A549 treated with GW870086 at 1 μM for 4 hours (cell line): ENCODE measurements around the gene TBC1D10B. TPM values are rescaled to one million over a fixed set of nuclear protein-coding genes. Genes with fewer than 3 reads are reported as not detected.

Experiments
- total RNA-seq: library from RNA; stranded (reverse); fragments of 200-300 nt; extraction: Qiagen RNA extraction; gene quantifications from 5 replicates; pipeline ENCODE4 v1.2.3, GENCODE V29; 2022; ENCODE audit warnings: low read depth

The TBC1D10B gene
- total RNA-seq, result 23.3 to 30.4 TPM (median 27.7 TPM) in 5 replicates

GRCh38 chr16:30370456-30371247, at the start of gene TBC1D10B:
Gene TBC1D10B (minus strand): TSS chr16:30370494. CDS start chr16:30370183, 311 bp downstream.

GRCh38 chr16:30407102-30407803, 37.0 kb upstream of the TBC1D10B start, which contains the start of gene ZNF771:
Gene ZNF771 (plus strand): TSS chr16:30407606. CDS start chr16:30408054, 448 bp downstream.

GRCh38 chr16:30395155-30395991, 25.1 kb upstream of the TBC1D10B start, which contains the start of gene ZNF48:
Gene ZNF48 (plus strand): TSS chr16:30395420. CDS start chr16:30395795, 375 bp downstream.

GRCh38 chr16:30382111-30382881, 12.0 kb upstream of the TBC1D10B start, which contains the start of gene SEPTIN1:
Gene SEPTIN1 (minus strand): TSS chr16:30382561. CDS start chr16:30382542, 19 bp downstream.

GRCh38 chr16:30374538-30374937, 4.2 kb upstream of the TBC1D10B start, which contains the start of gene MYL11:
Gene MYL11 (plus strand): TSS chr16:30374802. CDS start chr16:30374858, 56 bp downstream.

GRCh38 chr16:30355144-30355953, 14.9 kb downstream of the TBC1D10B start, which contains the start of gene CD2BP2:
Gene CD2BP2 (minus strand): TSS chr16:30355308. CDS start chr16:30354681, 627 bp downstream.

Other genes with a start within 250 kb of the TBC1D10B start
- 32.6 to 35.7 TPM (median 33.8 TPM) in 5 replicates for gene MAPK3, start 247.3 kb downstream of the TBC1D10B start, total RNA-seq
- 2.2 to 4.3 TPM (median 3.7 TPM) in 5 replicates for gene CORO1A, start 186.9 kb downstream of the TBC1D10B start, total RNA-seq
- 156 to 240 TPM (median 209 TPM) in 5 replicates for gene BOLA2B, start 176.8 kb downstream of the TBC1D10B start, total RNA-seq
- 7.0 to 14.1 TPM (median 8.1 TPM) in 5 replicates for gene SLX1A, start 176.6 kb downstream of the TBC1D10B start, total RNA-seq
- 5.6 to 8.7 TPM (median 7.3 TPM) in 5 replicates for gene SULT1A3, start 171.2 kb downstream of the TBC1D10B start, total RNA-seq
- gene NPIPB13, start 122.0 kb downstream of the TBC1D10B start, total RNA-seq, result 0.86 to 3.0 TPM (median 2.1 TPM) in 5 replicates
- 59.5 to 68.2 TPM (median 64.0 TPM) in 5 replicates for gene CD2BP2, start 15.2 kb downstream of the TBC1D10B start, total RNA-seq
- gene MYL11, start 4.3 kb upstream of the TBC1D10B start, total RNA-seq, result 0.51 TPM in 1 of 5 replicates, not detected in the others
- 1.1 to 2.0 TPM (median 1.6 TPM) in 5 replicates for gene SEPTIN1, start 12.1 kb upstream of the TBC1D10B start, total RNA-seq
- gene ZNF48, start 24.9 kb upstream of the TBC1D10B start, total RNA-seq, result 11.2 to 15.5 TPM (median 12.8 TPM) in 5 replicates
- 3.5 to 6.1 TPM (median 5.2 TPM) in 5 replicates for gene ZNF771, start 37.1 kb upstream of the TBC1D10B start, total RNA-seq
- 101 to 138 TPM (median 133 TPM) in 5 replicates for gene DCTPP1, start 59.5 kb upstream of the TBC1D10B start, total RNA-seq
- gene SEPHS2, start 75.4 kb upstream of the TBC1D10B start, total RNA-seq, result 47.6 to 51.6 TPM (median 49.4 TPM) in 5 replicates
- gene ITGAL, start 102.2 kb upstream of the TBC1D10B start, total RNA-seq, result 0.02 TPM in 1 of 5 replicates, not detected in the others
- 37.2 to 46.2 TPM (median 45.5 TPM) in 5 replicates for gene ZNF768, start 156.1 kb upstream of the TBC1D10B start, total RNA-seq
- 3.3 to 4.9 TPM (median 4.5 TPM) in 5 replicates for gene ZNF747, start 164.4 kb upstream of the TBC1D10B start, total RNA-seq
- gene ZNF764, start 187.9 kb upstream of the TBC1D10B start, total RNA-seq, result 4.2 to 6.6 TPM (median 6.2 TPM) in 5 replicates
- 5.5 to 8.0 TPM (median 6.7 TPM) in 5 replicates for gene ZNF688, start 201.2 kb upstream of the TBC1D10B start, total RNA-seq
- not detected in 5 replicates for gene ZNF785, start 215.2 kb upstream of the TBC1D10B start, total RNA-seq
- gene ZNF689, start 239.9 kb upstream of the TBC1D10B start, total RNA-seq, result 7.3 to 9.9 TPM (median 8.5 TPM) in 5 replicates